Stimulated activated naive CD4-positive, alpha-beta T cell (primary cell): ENCODE data around the gene CIPC.

Source experiments
- DNase-seq, 6 experiments: peaks; one replicate each; lab custom pipeline; 2025; lab: John Stamatoyannopoulos, UW

The CIPC gene, protein sequence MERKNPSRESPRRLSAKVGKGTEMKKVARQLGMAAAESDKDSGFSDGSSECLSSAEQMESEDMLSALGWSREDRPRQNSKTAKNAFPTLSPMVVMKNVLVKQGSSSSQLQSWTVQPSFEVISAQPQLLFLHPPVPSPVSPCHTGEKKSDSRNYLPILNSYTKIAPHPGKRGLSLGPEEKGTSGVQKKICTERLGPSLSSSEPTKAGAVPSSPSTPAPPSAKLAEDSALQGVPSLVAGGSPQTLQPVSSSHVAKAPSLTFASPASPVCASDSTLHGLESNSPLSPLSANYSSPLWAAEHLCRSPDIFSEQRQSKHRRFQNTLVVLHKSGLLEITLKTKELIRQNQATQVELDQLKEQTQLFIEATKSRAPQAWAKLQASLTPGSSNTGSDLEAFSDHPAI

GRCh38 chr14:77097700-77098528 is at the start of gene CIPC:
TSS of gene CIPC (plus strand) at chr14:77098258. CDS start at chr14:77105709, 7,451 bp downstream.
- DNase-seq, result peak; percentile 95 to 99 (median 98)

DNA sequence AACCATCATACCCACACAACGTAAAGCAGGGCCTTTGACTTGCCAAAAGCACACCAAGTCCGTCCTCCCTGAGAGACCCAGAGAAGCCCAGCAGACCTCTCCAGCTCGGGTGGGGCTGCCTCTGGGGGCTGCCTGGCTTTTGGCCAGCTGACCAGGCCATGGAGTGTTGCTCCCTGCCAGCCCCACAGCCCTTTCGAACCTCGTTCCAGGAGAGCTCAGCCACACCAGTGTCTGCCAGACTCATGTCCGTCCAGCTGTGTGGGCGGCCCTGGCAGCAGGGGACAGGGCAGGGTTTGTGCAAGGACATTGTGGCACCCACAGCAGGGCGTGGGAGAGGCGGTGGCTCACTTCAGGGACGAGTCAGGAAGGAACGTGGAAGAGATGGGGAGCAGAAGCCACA is 46.9 kb upstream of the CIPC start:
- DNase-seq, result no peak

GRCh38 chr14:77052281-77053044 is 45.6 kb upstream of the CIPC start:
- no peak for DNase-seq

- DNase-seq, result peak; percentile 44 to 81 (median 76)
These were observed 44.8 kb upstream of the CIPC start for GRCh38 chr14:77053046-77053841.

- no peak for DNase-seq
These were observed 42.8 kb upstream of the CIPC start for GRCh38 chr14:77055306-77055705.

- no peak for DNase-seq
These were observed 42.1 kb upstream of the CIPC start for GRCh38 chr14:77055981-77056380.

DNA sequence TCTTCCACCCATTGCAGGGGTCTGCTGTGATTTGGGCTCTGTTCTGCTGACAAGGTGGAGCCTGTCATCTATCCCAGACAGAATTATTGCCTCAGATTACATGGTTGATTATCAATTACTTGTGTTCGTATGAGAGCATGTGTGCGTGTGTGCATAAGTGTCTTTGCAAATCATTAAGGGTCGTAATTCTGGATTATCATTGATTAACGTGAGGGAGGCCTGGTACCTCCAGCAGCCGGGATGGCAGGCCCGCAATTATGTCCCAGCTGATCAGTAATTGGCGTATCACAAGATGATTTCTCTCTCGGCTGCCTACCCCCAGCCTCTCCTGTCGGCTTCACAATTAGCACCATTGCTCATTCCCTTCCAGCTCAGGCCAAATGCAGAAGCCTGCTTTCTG is 39.9 kb upstream of the CIPC start:
- no peak for DNase-seq

GRCh38 chr14:77058785-77059184 is 39.3 kb upstream of the CIPC start:
- DNase-seq, result no peak

DNA sequence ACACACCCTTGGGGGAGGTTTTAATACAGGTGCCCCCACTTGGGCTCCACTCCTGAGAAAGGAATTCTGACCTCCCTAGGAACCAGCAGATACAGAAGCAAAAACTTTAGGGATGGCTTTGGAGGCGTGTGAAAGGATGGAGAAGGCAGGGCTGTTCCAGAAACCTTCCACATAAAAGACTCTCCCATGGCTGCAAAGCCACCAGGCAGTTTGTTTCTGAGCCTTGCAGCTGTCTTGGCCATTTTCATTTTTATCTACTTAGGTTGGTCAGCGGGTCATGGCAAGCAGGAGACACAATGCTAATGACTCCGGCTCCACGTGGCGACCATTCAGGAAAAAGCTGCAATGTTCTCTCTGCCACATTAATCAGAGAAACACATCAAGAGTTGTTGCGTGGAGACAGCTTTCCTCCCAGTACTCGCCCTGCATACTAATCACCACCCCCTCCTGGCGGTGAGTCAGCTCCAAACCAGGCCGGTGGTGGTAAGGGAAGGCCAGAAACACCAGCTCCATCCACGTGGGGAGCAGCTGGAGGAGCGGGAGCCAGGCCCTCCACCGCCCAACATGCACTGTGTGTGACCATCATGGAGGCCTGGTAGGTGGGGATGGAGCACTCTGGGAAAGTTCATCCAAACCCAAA is 38.7 kb upstream of the CIPC start:
- no peak for DNase-seq

DNA sequence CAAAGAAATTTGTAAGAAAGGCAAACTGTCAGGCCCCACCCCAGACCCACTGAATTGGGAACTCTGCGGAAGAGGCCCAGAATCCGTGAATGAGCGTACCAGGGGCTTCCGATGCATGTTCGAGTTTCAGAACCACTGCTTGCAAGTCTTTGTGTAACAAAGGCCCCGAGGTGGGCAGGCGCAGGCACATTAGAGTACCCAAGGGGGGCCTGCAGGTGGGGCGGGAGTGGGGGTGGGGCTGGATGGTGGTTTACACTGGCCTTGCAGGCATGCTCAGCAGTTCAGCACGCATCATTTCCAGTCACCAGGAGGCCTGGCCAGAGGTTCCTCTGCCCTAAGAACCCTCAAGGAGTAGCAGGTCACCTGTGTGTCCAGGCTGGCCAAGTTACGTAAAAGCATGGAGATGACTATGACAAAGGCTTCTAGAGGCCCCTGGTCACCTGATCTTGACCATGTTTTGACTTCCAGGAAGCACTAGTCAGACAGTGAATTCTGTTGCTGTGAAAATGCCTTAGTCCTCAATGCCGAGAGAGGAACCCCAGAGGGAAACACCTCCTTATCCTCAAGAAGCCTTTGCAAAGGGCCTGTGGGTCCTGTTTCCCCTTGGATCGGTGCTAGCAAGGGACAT is 36.3 kb upstream of the CIPC start:
- DNase-seq, result no peak

- no peak for DNase-seq
These were observed 35.8 kb upstream of the CIPC start for GRCh38 chr14:77062261-77062660.

DNA sequence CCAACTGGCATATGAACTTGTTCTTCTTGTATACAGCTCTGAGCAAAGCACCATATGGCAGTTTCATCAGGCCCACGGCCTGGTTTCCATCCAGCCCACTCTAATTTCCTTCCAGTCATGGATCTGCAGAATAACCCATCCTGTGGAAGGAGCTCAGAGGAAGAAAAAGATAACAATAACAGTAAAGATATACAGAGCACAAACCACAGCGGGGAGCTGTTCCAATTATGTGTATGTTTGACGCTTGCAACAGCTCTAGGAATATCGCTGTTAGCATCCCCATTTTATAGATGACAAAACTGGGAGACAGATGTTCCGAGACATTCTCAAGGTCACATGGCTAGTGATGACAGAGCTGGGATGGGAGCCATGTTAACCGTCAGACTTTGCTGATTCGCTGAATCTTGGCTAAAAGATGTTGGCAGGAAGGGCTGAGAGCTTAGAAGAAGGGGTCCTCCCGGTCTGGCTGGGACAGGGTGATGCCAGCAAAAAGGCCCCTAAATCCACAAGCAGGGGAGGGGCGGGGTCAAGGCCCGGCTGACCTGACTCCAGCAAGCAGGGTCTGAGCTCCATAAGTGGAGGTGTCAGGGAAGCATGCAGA is 34.4 kb upstream of the CIPC start:
- no peak for DNase-seq

GRCh38 chr14:77064521-77065178 is 33.4 kb upstream of the CIPC start:
- DNase-seq, result no peak

DNA sequence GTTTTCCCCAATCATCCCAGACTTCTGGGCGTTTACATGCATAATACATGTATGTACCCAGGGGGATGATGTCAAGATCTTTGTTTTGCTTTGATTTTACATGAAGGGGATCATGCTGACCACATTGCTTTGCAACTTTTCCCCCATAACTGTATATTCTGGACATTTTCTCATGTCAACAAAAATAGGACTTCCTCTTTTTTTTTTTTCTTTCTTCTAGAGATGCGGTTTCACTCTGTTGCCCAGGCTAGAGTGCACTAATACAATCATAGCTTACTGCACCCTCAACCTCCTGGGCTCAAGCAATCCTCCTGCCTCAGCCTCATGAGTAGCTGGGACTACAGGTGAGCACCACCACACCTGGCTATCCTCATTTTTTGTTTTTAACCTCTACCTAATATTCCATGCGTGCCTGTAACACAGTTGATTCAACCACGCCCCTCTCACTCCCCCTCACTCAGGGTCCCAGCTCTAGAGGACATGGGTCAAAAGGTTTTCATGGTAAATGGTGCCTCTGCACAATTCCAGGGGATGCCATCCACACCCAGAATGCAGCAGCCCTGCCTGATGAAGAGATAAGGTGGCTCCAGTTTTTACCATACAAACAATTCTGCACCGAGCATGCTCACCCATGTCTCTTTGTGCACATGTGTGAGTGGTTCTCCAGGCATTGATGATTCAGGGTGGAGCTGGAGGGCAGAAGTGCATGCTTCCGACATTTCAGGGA is 32.0 kb upstream of the CIPC start:
- DNase-seq, result no peak

DNA sequence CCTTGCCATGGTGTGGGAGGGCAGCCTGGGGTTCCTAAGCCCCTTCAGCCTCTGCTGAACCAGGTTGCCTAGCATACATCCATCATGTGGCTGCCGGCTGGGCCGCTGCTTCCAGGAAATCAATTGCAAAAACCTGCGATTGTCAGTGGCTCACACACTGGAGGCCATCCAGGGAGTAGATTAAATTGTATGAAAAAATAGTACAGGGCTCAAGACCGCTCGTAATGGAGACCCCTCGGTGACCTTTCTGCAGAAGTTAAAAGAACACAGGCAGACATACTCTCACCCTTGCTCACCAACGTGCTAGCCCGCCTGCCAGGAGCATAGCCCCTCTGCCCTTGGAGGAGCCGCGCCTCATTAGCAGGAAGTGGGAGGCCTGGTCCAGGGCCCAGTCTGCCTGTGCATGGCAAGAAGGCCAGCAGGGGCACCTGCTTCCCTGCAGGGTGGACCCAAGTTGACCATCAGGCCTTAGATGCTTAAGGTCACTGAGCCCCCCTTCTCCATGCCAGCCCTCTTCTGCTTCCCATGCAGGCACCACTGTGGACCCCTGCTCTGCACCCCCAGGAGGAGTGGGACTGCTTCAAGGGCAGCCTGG is 31.4 kb upstream of the CIPC start:
- DNase-seq, result no peak

DNA sequence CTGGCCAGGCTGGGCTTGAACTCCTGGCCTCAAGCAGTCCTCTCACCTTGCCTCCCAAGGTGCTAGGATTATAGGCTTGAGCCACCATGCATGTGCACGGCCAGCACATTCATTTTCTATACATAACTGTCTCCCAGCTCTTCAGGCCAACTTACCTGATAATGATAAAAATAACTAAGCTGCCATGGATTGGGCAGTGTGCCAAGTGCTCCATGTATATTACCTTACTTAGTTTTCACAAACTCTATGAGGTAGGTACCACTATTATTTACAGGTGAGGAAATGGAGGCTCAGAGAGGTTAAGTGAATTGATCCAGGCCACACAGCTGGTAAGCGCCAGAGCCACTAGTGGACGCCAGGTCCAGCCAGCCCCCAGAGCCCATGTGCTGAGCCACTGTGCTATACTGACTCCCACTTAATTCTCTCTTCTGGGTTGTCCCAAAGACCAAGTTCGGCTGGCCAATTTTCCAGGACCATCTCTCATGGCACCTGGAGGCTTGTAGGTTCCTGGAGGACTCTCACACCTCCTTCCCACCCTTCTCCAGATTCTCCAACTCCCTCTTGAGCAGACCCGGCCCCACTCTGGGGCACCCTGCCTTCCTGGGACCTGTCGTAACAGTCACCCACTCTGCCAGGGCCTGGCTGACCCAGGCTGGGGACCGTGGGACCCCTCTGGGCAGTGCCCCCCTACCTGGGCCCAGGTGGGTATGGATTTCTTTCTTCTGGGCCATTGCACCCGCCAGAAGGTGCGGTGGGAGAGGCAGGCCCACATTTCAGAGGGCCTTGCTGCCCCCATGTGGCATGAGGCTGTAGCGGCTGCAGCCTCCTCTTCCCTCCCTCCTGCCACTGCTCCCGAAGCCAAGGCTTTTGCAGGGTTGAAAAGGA is 30.2 kb upstream of the CIPC start:
- DNase-seq, result peak in 5 of 6 experiments; percentile 19 to 56 (median 26)

GRCh38 chr14:77068517-77069200 is 29.4 kb upstream of the CIPC start:
- DNase-seq, result no peak
